Ramos (cell line): ENCODE results near the gene SACS.
"Not testable (repeated sequence)": the region's sequence is repeated elsewhere in the genome, so short reads cannot be mapped to it uniquely, and the experiment has no call there.

Source experiments
- in situ Hi-C: fragments of 300-500 bp; cut with MboI; formaldehyde crosslinking; loops from one replicate; pipeline ENCODE4 v1.14.3; 2022; ENCODE audit warnings: low sequenced_read_pairs; ENCODE audit not compliant: unreplicated experiment

Gene SACS

DNA sequence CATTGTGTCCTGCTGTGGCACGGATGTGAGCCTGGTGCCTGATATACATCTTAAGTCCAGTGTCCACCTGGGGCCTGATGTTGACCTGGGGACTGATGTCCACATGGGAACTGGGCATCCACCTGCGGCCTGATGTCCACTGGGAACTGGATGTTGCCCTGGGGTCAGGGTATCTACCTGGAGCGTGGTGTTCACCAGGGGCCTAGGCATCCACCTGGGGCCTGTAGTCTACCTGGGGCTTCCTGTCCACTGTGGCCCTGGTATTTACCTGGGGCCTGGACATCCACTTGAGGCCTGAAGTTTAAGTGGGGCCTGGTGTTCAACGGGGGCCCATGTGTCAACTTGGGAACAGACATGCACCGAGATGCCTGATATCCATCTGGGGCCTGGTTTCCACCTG is 11.9 kb downstream of the SACS start:
- in situ Hi-C loops, result no loop called here

DNA sequence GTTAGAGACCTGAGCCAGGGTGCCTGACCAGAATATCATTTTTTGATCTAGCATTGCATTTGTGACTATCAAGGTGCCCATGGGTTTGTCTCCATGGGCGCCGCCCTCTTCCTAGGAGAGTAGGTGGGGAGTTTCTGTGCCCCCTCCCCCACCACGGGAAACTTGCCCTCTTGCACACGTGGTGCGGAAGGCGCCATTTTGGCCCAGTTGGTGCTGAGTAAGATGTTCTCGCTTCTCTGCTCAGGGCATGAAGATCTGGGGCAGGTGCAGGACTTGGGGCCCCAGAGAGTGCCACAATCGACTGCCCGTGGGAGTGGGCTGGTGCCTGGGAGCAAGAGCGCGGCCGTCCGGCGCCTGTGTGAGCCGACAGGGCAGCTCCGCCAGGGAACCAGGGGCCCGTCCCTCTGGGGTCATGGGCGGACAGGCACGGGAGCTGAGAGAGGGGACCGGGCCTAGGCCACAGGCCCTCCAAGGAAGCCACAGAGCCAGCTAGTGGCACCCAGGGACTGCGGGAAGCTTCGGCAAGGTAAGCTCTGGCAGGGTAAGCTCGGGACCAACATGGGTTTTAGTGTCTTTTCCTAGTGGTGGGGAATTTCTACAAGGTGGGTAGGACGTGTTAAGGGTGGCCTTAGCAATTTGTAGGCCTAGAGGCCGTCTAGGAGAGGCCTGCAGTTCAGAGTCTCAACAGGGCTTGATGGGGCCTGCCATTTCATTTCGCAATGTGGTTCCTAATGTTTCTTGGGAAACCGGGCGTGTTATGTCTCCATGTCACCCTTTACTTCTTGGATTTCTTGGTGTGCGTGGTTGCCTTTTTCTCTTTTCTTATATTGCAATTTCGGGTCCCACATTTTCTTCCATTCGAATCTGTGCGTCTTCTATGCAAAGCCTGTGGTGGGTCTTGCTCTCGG is 14.5 kb downstream of the SACS start:
- in situ Hi-C loops, result no loop called here

DNA sequence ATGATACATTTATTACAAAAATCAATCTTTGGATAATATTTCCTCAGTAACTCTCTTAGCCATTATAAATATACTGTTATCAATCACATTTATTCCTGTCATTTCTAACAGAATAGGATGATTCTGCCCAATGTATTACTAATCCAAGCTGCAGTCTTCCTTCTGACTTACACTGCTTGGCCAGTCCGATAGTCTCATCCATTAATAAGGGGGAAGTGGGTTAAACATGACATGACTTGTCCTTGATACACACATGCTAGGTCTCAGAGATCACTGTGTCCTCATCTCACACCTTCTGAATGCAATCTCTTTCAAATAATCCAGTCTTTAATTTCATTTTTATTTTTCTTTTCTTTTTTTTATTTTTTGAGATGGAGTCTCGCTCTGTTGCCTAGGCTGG is 18.8 kb downstream of the SACS start:
- in situ Hi-C loops, result no loop called here

GRCh38 chr13:23411706-23412105 is 21.8 kb downstream of the SACS start:
- in situ Hi-C loops, result no loop called here

GRCh38 chr13:23411220-23411619 is 22.3 kb downstream of the SACS start:
- in situ Hi-C loops, result no loop called here

DNA sequence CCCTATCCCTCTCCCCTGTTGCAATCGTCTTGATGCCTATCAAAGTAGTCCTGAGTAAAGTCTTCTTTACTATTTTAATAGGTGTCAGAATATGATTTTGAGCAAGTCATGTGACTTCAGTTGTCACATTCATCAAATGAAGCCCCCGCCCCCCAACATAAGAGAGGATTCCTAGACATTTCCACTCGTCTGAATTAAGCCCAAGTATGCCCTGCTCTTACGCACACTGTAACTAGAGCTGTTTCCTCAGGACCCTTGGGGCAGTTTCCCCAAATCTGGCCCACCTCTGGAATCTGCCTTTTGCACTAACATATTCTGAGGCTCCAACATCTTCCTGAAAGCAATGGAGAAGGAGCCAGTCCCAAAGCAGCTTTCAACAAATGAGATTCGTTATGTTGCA is 25.5 kb downstream of the SACS start:
- in situ Hi-C loops, result no loop called here

DNA sequence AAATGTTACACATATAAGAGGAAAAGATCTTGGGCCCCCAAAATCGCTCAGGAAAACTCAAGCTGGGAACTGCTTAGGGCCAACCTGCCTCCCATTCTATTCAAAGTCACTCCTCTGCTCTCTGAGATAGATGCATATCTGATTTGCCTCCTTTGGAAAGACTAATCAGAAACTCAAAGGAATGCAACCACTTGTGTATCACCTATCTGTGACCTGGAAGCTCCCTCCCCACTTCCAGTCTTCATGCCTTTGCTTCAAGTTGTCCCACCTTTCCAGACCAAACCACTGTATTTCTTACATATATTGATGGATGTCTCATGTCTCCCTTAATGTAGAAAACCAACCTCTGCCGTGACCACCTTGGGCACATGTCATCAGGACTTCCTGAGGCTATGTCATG is 32.3 kb downstream of the SACS start:
- in situ Hi-C loops, result not testable (repeated sequence)

DNA sequence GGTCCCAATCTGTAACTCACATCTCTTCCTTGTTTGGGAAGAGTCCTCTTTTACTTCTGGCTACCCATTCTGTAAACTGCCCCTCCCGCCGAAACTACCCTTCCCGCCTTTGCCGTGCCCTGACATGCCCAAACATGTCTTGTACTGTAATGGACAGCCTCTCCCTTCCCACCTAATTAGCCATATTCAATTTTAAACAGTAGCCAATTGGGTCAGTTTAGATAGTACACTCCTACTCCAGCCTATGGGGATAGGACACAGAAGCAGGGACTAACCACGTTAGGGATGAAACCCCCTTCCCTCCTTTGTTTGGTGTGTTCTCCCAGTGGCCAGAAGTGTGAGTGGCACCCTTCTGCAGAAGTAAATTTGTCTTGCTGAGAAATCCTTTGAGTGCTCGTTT is 34.2 kb downstream of the SACS start:
- in situ Hi-C loops, result no loop called here

- in situ Hi-C loops, result no loop called here
These were observed 38.7 kb downstream of the SACS start for GRCh38 chr13:23394821-23395220.

DNA sequence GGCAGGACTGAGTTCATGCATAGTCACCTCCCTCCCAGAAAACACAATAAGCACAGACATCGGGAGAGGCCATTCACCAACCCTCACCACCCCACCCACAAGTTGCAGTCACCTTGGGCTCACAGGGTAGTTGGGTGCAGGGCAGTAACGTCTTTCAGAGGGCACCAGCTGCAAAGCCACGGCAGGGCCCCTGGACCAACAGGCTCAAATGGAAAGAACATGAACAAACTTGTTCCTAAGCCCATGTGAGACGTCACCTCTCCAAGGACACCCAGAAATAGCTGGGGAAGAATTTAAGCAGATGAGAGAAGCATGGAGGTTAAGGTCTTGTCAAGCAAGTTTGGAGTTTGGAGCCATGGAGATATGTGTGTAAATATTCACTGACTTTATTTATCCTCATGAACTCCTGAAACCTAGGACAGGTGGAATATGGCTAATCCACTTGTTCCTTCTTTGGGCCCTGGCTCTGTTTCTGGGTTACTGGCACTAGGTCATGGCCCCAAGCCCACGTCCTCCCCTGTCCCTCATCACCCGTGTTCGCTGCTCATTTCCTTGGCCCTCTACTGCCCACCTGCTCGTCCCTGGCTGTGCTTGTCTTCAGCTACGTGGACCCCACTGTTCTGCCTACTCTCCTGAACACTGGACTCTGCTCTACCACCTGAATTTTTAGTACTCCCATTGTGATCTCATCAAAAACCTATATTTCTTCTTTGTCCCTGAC is 40.4 kb downstream of the SACS start:
- in situ Hi-C loops, result no loop called here

DNA sequence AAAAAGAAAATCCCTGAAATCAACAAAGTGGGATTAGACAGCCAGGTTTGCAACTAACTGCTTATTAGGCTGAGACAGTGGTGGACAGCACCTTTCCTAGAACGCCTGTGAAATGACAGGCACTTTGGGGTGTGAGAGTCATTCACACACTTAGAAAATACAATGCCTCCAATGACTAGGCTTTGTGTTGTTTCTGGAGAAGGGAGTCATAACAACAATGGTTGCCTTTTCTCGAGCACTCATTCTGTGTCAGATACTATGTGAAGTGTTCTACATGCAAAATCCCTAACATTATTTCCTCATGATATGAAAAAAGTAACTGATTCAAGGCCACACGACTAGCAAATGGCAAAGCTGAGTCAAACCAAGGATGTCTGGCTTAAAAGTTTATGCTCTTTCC is 41.2 kb downstream of the SACS start:
- in situ Hi-C loops, result no loop called here

- in situ Hi-C loops, result no loop called here
These were observed 41.8 kb downstream of the SACS start for GRCh38 chr13:23391752-23392151.

DNA sequence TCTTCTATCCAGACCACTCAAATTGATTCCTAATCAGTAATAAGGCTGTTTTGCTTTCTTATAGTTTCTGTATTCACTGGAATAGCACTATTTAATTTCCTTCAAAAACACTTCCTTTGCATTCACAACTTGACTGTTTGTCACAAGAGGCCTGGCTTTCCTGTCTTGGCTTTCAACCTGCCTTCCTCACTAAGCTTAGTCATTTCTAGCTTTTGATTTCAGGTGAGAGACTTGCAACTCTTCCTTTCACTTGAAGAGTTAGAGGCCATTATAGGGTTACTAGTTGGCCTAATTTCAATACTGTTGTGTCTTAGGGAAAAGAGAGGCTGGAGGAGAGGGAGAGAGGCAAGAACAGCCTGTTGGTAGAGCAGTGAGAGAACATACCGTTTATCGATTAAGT is 47.0 kb downstream of the SACS start:
- in situ Hi-C loops, result no loop called here

GRCh38 chr13:23385931-23386330 is 47.6 kb downstream of the SACS start:
- in situ Hi-C loops, result no loop called here

DNA sequence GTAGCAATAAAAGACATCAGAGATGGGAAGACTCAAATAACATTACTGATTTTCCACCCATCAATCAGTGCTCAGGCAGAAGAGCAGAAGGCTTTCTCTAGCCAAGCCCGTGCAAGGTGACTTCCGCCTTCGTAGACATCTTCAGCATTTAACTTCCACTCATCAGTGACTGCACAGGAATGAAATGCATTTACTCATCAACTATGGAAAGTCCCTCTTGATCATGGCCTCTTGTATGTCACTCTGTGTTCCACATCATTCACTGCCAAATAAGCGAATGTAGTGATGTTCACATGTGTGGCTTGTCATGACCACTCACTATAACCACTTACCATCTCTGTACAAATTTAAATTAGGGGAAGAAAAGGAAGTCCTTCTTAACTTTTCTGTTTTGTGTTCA is 49.4 kb downstream of the SACS start:
- in situ Hi-C loops, result no loop called here

DNA sequence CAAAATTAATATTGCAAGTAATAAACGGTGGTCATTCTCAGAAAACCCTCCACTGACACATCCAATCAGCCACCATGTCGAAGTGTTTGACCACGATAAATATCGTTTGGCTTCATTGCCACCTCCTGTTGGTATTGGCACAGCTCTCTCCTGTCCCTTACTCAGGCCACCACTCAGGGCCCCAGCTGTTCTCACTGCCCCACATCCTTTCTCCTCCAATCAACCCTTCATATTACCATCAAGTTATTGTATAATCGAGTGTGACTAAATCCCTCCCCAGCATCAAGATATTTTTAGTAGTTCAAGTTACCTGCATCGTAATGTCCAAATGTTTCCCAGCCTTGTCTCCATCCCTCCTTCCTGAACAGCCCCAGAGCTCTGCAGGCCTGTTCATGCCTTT is 50.4 kb downstream of the SACS start:
- in situ Hi-C loops, result no loop called here

- in situ Hi-C loops, result no loop called here
These were observed 51.6 kb downstream of the SACS start for GRCh38 chr13:23381866-23382265.

DNA sequence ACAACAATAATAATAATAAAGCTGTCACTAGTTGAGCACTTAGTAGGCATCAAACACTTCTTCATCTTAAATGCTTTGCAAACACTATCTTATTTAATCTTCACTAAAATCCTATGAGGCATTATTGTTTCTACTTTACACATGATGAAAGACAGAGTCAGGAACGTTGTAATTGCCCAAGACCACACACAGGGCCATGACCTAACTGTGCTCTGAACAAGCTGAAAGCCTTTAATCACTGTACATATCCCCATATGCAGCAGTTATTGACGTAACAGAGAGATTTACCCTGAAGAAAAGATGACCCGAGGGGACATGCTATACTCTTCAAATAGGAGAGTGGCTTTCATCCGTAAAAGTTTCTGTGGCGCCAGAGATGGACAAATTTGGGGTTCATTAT is 53.0 kb downstream of the SACS start:
- in situ Hi-C loops, result no loop called here

DNA sequence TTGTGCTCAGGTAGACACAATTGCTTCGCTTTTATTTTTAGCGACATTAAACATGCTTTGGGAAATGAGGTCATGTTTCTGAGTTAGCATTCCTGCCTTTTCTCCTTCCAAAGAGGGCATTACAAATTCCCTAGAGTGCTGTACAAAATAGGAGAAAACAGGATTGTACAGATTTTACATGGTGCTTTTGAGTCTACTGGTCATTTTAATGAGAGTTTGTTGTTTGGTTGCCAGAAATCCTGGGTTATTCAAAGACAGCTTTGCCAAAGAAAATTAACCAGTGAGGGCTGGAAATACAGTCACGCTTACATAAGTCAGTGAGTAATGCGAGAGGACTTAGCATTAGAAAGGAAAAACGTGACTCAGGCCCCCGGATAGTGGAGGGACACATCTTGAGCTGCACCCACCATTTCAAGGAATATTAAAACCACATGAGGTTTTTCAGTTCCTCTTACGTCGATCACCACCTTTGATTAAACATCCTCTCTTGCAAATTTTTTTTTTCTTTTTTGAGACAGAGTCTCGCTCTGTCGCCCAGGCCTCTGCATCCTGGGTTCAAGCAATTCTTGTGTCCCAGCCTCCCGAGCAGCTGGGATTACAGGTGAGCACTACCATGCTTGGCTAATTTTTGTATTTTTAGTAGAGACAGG is 55.4 kb downstream of the SACS start:
- in situ Hi-C loops, result no loop called here

DNA sequence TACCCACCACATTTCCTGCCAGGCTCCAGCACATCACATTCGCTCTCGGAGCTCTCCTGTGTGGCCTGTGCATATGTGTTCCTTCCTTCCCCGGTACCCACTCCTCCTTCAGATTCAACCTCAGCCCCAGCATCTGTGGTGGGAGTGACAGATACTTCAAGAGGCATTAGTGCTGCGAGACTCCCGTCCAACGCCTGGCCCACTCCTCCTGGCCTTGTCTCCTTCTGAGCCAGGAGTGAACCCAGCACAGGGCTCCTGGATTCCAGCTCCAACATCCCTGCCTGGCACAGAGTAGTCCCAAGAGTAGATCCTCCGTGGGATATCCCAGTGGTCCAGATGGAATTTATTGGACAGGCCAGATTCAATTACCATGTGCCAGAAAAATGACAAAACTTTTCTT is 55.9 kb downstream of the SACS start:
- in situ Hi-C loops, result no loop called here
